PC-3 (cell line): ENCODE measurements around the gene AIFM1. TPM values are rescaled to one million over a fixed set of nuclear protein-coding genes. Genes with fewer than 3 reads are reported as not detected.

ENCODE experiments used
- ATAC-seq: fragments of 200-7000 bp; cut with Tn5 transposase; 2 replicates; pipeline ENCODE4 v1.9.1; 2020; ENCODE audit warnings: mild to moderate bottlenecking, moderate library complexity
- BruUV-seq: library from RNA; stranded (reverse); fragments of 400-500 nt; replicated peaks from 2 replicates; lab custom pipeline; 2021; lab: Mats Ljungman, UMichigan
- CTCF ChIA-PET: fragments of 300-600 bp; sonication (Branson Sonifier 250); formaldehyde crosslinking; loops from one replicate; lab custom pipeline; 2022; ENCODE audit warnings: antibody characterized with exemption; lab: Charles Lee
- POLR2A ChIA-PET: fragments of 300-600 bp; sonication (Branson Sonifier 250); formaldehyde crosslinking; loops from one replicate; lab custom pipeline; 2022; ENCODE audit warnings: antibody characterized with exemption; ENCODE audit not compliant: unreplicated experiment; lab: Charles Lee
- DNase-seq: peaks from one replicate; pipeline ENCODE4 v3.0.0-alpha.2; 2015
- H2AFZ ChIP-seq: fragments of 300-600 bp; sonication (generic); 2 replicates; pipeline ENCODE4 v1.6.0; 2016; ENCODE audit warnings: antibody characterized with exemption, low read length
- H3F3A ChIP-seq: fragments of 300-600 bp; sonication (generic); one replicate; pipeline ENCODE4 v1.6.0; 2017; ENCODE audit warnings: antibody characterized with exemption, low read length, control low read depth, mild to moderate bottlenecking; ENCODE audit not compliant: unreplicated experiment
- H3K27ac ChIP-seq: fragments of 300-600 bp; sonication (generic); 2 replicates; pipeline ENCODE4 v1.5.1; 2016; ENCODE audit warnings: mild to moderate bottlenecking, low read length
- H3K27me3 ChIP-seq: fragments of 300-600 bp; sonication (generic); 2 replicates; pipeline ENCODE4 v1.6.1; 2016; ENCODE audit warnings: low read length, mixed read lengths
- H3K36me3 ChIP-seq: fragments of 300-600 bp; sonication (generic); 2 replicates; pipeline ENCODE4 v1.6.1; 2016; ENCODE audit warnings: low read depth, mixed run types, low read length, mixed read lengths
- H3K4me1 ChIP-seq: fragments of 300-600 bp; sonication (generic); 2 replicates; pipeline ENCODE4 v1.5.1; 2016; ENCODE audit warnings: low read length; ENCODE audit not compliant: insufficient read depth
- H3K4me2 ChIP-seq: fragments of 300-600 bp; sonication (generic); 2 replicates; pipeline ENCODE4 v1.6.0; 2016; ENCODE audit warnings: low read length
- H3K4me3 ChIP-seq: fragments of 300-600 bp; sonication (generic); 2 replicates; pipeline ENCODE4 v1.5.1; 2016; ENCODE audit warnings: mild to moderate bottlenecking, low read length, mixed read lengths
- H3K79me2 ChIP-seq: fragments of 300-600 bp; sonication (generic); 2 replicates; pipeline ENCODE4 v1.6.1; 2017; ENCODE audit warnings: low read length, mixed read lengths
- H3K9ac ChIP-seq: fragments of 300-600 bp; sonication (generic); 2 replicates; pipeline ENCODE4 v1.6.0; 2016; ENCODE audit warnings: mild to moderate bottlenecking, low read length
- H3K9me2 ChIP-seq: fragments of 300-600 bp; sonication (generic); replicated peaks from 2 replicates; pipeline ENCODE4 v1.6.1; 2016; ENCODE audit warnings: mixed run types, low read length, mixed read lengths
- H3K9me3 ChIP-seq: fragments of 300-600 bp; sonication (generic); 2 replicates; pipeline ENCODE4 v1.6.1; 2016; ENCODE audit warnings: low read length, mixed read lengths
- H4K20me1 ChIP-seq: fragments of 300-600 bp; sonication (generic); 2 replicates; pipeline ENCODE4 v1.6.1; 2016; ENCODE audit warnings: low read length, mixed read lengths
- CTCF ChIP-seq: fragments of 300-600 bp; sonication (generic); conservative IDR thresholded peaks from 2 replicates; pipeline ENCODE4 v1.5.1; 2017; ENCODE audit warnings: antibody characterized with exemption, low read depth, mild to moderate bottlenecking, low read length
- EZH2 ChIP-seq: fragments of 300-600 bp; sonication (generic); IDR thresholded peaks from one replicate; pipeline ENCODE4 v1.6.1; 2017; ENCODE audit warnings: antibody characterized with exemption, mild to moderate bottlenecking, low read length; ENCODE audit not compliant: unreplicated experiment
- EZH2phosphoT487 ChIP-seq: fragments of 300-600 bp; sonication (generic); IDR thresholded peaks from 2 replicates; pipeline ENCODE4 v1.6.1; 2018; ENCODE audit warnings: mild to moderate bottlenecking, antibody characterized with exemption, low read length, borderline replicate concordance
- intact Hi-C: fragments of 100-400 bp; cut with micrococcal nuclease; formaldehyde crosslinking; loops from 2 replicates; pipeline ENCODE4 v1.9.0; 2023
- total RNA-seq: library from RNA; depleted of rRNA; stranded (reverse); fragments of >200 nt; gene quantifications from 2 replicates; pipeline ENCODE4 v1.2.3, GENCODE V29; 2014

Gene AIFM1
- total RNA-seq, 1 experiment from 2014 or later, result 51.8 TPM

GRCh38 chrX:130158311-130158710 is 7.3 kb downstream of the AIFM1 start:
- ChIA-PET POLR2A (interaction anchor here (0.6 kb wide), 1 partner anchor 183 kb away, joined by 10 read pairs; no protein-coding TSS in a partner anchor), CTCF (no interaction called here)
- TF ChIP-seq EZH2 (no peak), CTCF (no peak), EZH2phosphoT487 (no peak)
- Histone ChIP-seq H3K9ac (no peak overlapping the region), H4K20me1 (no peaks in the 10 kb centered on the region), H3K79me2 (peaks cover 39% of the 10 kb centered on the region), H3K4me3 (no peak overlapping the region), H3K9me2 (no peaks in the 10 kb centered on the region), H3K27ac (no peak overlapping the region), H3F3A (no peaks in the 10 kb centered on the region), H3K4me2 (no peak overlapping the region), H3K9me3 (no peaks in the 10 kb centered on the region), H3K27me3 (no peaks in the 10 kb centered on the region), H3K36me3 (no peaks in the 10 kb centered on the region; the same call in 1 of the 2 replicates), H3K4me1 (no peaks in the 10 kb centered on the region), H2AFZ (no peak overlapping the region)
- intact Hi-C loops, result no loop called here
- BruUV-seq, result no TSS peak
- DNase-seq (no peak), ATAC-seq (no peak)

- no peak for ATAC-seq
- no peaks in the 10 kb centered on the region for H3K9me3 ChIP-seq
- no peak overlapping the region for H3K4me3 ChIP-seq
- TF ChIP-seq EZH2 (no peak), EZH2phosphoT487 (no peak), CTCF (no peak)
- H3F3A ChIP-seq, result no peaks in the 10 kb centered on the region
- no peaks in the 10 kb centered on the region for H3K27me3 ChIP-seq
- H3K36me3 ChIP-seq, result no peaks in the 10 kb centered on the region; the same call in 1 of the 2 replicates
- H3K4me2 ChIP-seq, result no peak overlapping the region
- intact Hi-C loops, result no loop called here
- no peaks in the 10 kb centered on the region for H3K9me2 ChIP-seq
- H4K20me1 ChIP-seq, result no peaks in the 10 kb centered on the region
- BruUV-seq, result no TSS peak
- no peak overlapping the region for H3K27ac ChIP-seq
- H3K79me2 ChIP-seq, result peaks cover 15% of the 10 kb centered on the region
- no peaks in the 10 kb centered on the region for H3K4me1 ChIP-seq
- POLR2A ChIA-PET, result no interaction called here
- H3K9ac ChIP-seq, result no peak overlapping the region
- CTCF ChIA-PET, result no interaction called here
- no peak overlapping the region for H2AFZ ChIP-seq
- DNase-seq, result no peak
These were observed 10.1 kb downstream of the AIFM1 start for GRCh38 chrX:130155564-130155963.

DNA sequence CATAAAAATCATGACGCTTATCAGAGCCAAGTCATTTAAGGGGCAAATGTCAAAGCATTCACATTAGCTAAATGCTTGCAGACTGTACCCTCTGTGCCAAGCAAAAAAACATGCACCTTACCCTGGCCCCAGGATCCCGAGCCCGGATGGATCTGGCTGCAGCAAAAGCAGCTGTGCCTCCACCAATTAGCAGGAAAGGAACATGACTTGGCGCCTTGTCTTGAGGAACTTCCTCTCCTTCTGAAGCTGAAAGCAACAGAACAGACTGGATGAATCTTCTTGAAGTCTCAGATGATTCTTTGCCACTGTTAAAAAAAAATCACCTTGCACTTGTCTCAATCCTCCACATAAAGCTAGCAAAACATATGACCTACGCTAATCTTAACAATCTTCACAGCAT is 18.0 kb downstream of the AIFM1 start:
- no peak overlapping the region for H2AFZ ChIP-seq
- no peaks in the 10 kb centered on the region for H4K20me1 ChIP-seq
- H3K9me3 ChIP-seq, result no peaks in the 10 kb centered on the region
- H3K4me2 ChIP-seq, result no peak overlapping the region
- H3K9ac ChIP-seq, result no peak overlapping the region
- H3K4me1 ChIP-seq, result peaks cover 14% of the 10 kb centered on the region
- no peak overlapping the region for H3K4me3 ChIP-seq
- no peaks in the 10 kb centered on the region for H3K27me3 ChIP-seq
- intact Hi-C loops, result no loop called here
- BruUV-seq, result no TSS peak
- no peak for TF ChIP-seq EZH2
- TF ChIP-seq EZH2phosphoT487, result no peak
- no peak for TF ChIP-seq CTCF
- DNase-seq (no peak), ATAC-seq (no peak)
- H3K27ac ChIP-seq, result no peak overlapping the region
- ChIA-PET POLR2A (no interaction called here), CTCF (no interaction called here)
- peaks cover 5% of the 10 kb centered on the region; the same call in 1 of the 2 replicates for H3K36me3 ChIP-seq
- no peaks in the 10 kb centered on the region for H3F3A ChIP-seq
- H3K9me2 ChIP-seq, result no peaks in the 10 kb centered on the region
- no peaks in the 10 kb centered on the region for H3K79me2 ChIP-seq
